ENCODE results near the gene PFAS.

PFAS gene

GRCh38 chr17:8318010-8318935, 69.2 kb downstream of the PFAS start:
- no peak overlapping the region for H3K27ac ChIP-seq
- H3K4me1 ChIP-seq (ENCODE audit: low read depth, poor library complexity, severe bottlenecking) = no peaks in the 10 kb centered on the region
- no peaks in the 10 kb centered on the region for H4K20me1 ChIP-seq (ENCODE audit: insufficient read depth)
- no peak overlapping the region for H3K9ac ChIP-seq
- no peaks in the 10 kb centered on the region for H3K36me3 ChIP-seq (ENCODE audit: insufficient read depth)
- H3K79me2 ChIP-seq (ENCODE audit: insufficient read depth, low read depth) = no peaks in the 10 kb centered on the region
- H3K4me3 ChIP-seq (IDR thresholded peaks at IDR 0.05; ENCODE audit: insufficient read depth, low read depth, low read length) = no peak overlapping the region
- no peak overlapping the region for H3K4me2 ChIP-seq
- TF ChIP-seq, protein P1, sequence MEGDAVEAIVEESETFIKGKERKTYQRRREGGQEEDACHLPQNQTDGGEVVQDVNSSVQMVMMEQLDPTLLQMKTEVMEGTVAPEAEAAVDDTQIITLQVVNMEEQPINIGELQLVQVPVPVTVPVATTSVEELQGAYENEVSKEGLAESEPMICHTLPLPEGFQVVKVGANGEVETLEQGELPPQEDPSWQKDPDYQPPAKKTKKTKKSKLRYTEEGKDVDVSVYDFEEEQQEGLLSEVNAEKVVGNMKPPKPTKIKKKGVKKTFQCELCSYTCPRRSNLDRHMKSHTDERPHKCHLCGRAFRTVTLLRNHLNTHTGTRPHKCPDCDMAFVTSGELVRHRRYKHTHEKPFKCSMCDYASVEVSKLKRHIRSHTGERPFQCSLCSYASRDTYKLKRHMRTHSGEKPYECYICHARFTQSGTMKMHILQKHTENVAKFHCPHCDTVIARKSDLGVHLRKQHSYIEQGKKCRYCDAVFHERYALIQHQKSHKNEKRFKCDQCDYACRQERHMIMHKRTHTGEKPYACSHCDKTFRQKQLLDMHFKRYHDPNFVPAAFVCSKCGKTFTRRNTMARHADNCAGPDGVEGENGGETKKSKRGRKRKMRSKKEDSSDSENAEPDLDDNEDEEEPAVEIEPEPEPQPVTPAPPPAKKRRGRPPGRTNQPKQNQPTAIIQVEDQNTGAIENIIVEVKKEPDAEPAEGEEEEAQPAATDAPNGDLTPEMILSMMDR (conservative IDR thresholded peaks at IDR 0.05; ENCODE audit: low read depth, low read length) = no peak
- H2AFZ ChIP-seq (ENCODE audit: low read depth) = no peak overlapping the region
- H3K27me3 ChIP-seq (ENCODE audit: insufficient read depth, low read depth) = no peaks in the 10 kb centered on the region

All from KMS-11 (cell line).